ENCODE results near the gene MAP3K10. TPM values are rescaled to one million over a fixed set of nuclear protein-coding genes. Genes with fewer than 3 reads are reported as not detected.
"Not testable (repeated sequence)": the region's sequence is repeated elsewhere in the genome, so short reads cannot be mapped to it uniquely, and the experiment has no call there.

MAP3K10 gene
- total RNA-seq, 1 donor from 2014 or later, result 31.4 TPM

- no peak overlapping the region for H3K27ac Mint-ChIP-seq
- H3K4me1 Mint-ChIP-seq, result peaks cover 4% of the 10 kb centered on the region
- no peak for DNase-seq (ENCODE audit: low spot score in 2 of 2, unreplicated experiment in 2 of 2)
- peaks cover 52% of the 10 kb centered on the region for H3K27me3 Mint-ChIP-seq (ENCODE audit: low read depth)
- H3K4me3 Mint-ChIP-seq, result peak overlapping the region; percentile 1
- no peak for TF ChIP-seq CTCF (IDR thresholded peaks at IDR 0.05; ENCODE audit: unreplicated experiment)
- peaks cover 12% of the 10 kb centered on the region for H3K36me3 Mint-ChIP-seq
- H3K9me3 Mint-ChIP-seq, result no peaks in the 10 kb centered on the region
These were observed 25.0 kb downstream of the MAP3K10 start for GRCh38 chr19:40216013-40216776.

- no peaks in the 10 kb centered on the region for H3K9me3 Mint-ChIP-seq
- TF ChIP-seq CTCF (IDR thresholded peaks at IDR 0.05; ENCODE audit: unreplicated experiment), result no peak
- peaks cover 57% of the 10 kb centered on the region for H3K27me3 Mint-ChIP-seq (ENCODE audit: low read depth)
- H3K4me3 Mint-ChIP-seq, result peak overlapping the region; percentile 1
- no peak for DNase-seq (ENCODE audit: low spot score in 2 of 2, unreplicated experiment in 2 of 2)
- H3K27ac Mint-ChIP-seq, result no peak overlapping the region
- H3K36me3 Mint-ChIP-seq, result peaks cover 12% of the 10 kb centered on the region
- H3K4me1 Mint-ChIP-seq, result peaks cover 4% of the 10 kb centered on the region
These were observed 25.5 kb downstream of the MAP3K10 start for GRCh38 chr19:40216777-40217026.

DNA sequence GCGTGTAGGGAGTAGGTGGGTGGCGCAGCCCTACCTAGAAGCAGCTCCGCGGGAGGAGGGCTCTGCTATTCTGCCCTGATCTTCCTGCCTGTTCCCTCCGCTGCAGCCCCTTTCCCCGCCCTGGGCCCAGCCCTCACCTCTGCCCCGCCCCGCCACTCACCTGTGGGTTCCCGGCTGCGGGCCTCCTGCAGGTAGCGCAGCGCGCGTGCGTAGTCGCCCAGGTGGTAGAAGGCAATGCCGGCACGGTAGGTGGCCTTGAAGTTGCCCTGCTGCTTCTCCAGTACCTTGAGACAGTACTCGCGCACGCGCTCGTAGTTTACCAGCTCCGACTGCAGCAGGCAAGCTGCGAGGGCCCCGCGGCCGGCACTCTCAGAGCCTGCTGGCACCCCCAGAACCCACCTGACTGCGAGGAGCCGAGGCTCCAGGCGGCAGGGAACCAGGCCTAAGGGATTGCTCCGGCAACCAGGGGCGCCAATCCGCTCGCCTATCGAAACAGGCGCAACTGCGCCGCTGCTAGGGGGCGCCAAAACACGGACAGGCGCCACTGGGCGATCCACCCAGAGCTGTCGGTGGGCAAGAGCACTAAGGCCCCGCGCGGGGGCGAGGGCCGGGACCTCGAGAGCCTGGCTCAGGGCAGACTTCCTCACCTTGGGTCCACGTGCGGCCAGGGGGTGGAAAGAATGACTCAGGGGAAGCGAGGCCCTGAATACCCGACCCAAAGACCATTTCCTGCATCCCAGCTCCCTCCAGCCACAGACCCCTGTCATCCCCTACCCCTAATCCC is 26.0 kb downstream of the MAP3K10 start:
- no peak for TF ChIP-seq CTCF (IDR thresholded peaks at IDR 0.05; ENCODE audit: unreplicated experiment)
- Mint-ChIP-seq H3K4me3 (no peak overlapping the region), H3K27me3 (ENCODE audit: low read depth) (peaks cover 61% of the 10 kb centered on the region), H3K36me3 (peaks cover 10% of the 10 kb centered on the region), H3K4me1 (peaks cover 6% of the 10 kb centered on the region), H3K9me3 (peaks cover 5% of the 10 kb centered on the region), H3K27ac (no peak overlapping the region)
- peak in 1 of 2 experiments; percentile 41 for DNase-seq (ENCODE audit: low spot score in 2 of 2, unreplicated experiment in 2 of 2)

DNA sequence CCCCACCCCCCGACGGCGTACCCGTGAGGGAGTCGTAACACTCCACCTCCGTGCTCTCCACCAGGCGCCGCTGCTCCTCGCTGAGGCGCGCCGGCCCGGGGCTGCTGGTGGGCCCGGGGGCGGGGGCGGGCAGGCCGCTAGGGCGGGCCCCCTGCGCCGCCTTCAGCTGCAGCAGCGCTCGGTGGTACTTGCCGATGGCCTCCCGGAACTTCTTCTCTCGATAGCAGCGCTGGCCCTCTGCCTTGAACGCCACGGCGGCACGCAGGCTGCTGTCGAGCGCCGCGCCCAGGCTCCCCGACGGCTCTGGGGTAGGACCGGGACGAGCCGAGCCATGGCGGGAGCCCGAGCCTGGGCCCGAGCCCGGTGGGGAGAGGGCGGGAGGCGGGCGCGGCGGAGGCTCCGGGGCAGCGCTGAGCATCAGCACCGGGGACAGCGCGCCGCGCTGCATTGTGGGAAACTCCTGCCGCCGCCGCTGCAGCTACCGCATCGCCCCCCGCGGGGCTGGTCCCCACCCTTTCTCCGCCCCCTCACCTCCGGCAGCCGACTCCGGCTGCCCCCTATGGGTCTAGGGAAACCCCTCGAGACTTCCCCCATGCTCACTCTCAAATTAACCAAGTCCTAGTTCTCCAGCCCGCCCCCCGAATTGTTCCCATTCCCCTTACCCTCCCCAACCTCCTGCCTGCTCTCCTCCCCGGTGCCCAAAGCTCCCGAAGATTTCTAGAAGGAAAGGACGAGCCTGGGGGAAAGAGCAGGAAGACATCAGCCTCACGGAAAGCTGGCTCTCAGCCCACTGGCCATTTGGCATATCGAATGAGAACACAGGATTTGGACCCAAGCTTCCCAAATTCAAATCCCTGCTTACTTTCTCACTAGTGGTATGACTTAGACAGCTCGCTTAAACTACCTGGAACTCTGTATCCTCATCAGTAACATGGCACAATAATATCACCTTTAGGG is 27.0 kb downstream of the MAP3K10 start, which contains the start of gene TTC9B:
Gene TTC9B, minus strand, starts transcription at position 451 of the 957 bp plus-strand sequence. Its CDS starts 3 bp downstream, at position 448.
- H3K4me1 Mint-ChIP-seq, result peaks cover 6% of the 10 kb centered on the region
- H3K36me3 Mint-ChIP-seq, result peaks cover 4% of the 10 kb centered on the region
- peaks cover 65% of the 10 kb centered on the region for H3K27me3 Mint-ChIP-seq (ENCODE audit: low read depth)
- H3K9me3 Mint-ChIP-seq, result peaks cover 5% of the 10 kb centered on the region
- DNase-seq (ENCODE audit: low spot score in 2 of 2, unreplicated experiment in 2 of 2), result peak in 1 of 2 experiments; percentile 53
- no peak for TF ChIP-seq CTCF (IDR thresholded peaks at IDR 0.05; ENCODE audit: unreplicated experiment)
- H3K27ac Mint-ChIP-seq, result no peak within 1 kb of the TSS
- H3K4me3 Mint-ChIP-seq, result no peak within 1 kb of the TSS

GRCh38 chr19:40219029-40219428 is 27.8 kb downstream of the MAP3K10 start:
- H3K9me3 Mint-ChIP-seq; H3K4me3 Mint-ChIP-seq; DNase-seq (ENCODE audit: low spot score in 2 of 2, unreplicated experiment in 2 of 2); H3K4me1 Mint-ChIP-seq; H3K27ac Mint-ChIP-seq; H3K36me3 Mint-ChIP-seq: not testable (repeated sequence)
- H3K27me3 Mint-ChIP-seq (ENCODE audit: low read depth), result peaks cover 73% of the 10 kb centered on the region
